Measurements from ENCODE around the gene MEI1.

MEI1 gene

DNA sequence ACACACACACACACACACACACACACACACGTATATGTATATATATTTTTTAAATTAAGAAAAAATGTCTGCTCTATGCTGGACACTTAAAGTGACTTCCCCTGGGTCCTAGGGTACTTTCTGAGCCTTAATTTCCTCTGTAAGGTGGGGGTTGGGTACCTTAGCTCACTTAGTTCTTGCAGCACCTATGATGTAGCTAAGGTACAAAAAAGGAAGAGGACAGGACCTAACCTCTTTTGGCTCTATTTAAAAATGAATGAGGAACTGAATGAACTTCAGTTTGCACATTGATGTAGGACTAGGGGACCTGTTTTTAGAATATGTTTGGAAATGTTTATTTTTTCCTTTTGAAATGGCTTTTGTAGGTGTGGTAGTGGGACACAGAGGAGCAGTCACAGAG is 144.7 kb downstream of the MEI1 start:
- H3K27me3 ChIP-seq (ENCODE audit: insufficient read depth, poor library complexity, severe bottlenecking): no peaks in the 10 kb centered on the region
- peak overlapping the region; percentile 13 for H3K27ac ChIP-seq (replicated peaks)
- DNase-seq (ENCODE audit: low read depth in 1 of 2, low spot score in 1 of 2): peak in 1 of 2 experiments; percentile 54
- peak; percentile 80; the same call in 1 of the 2 replicates for TF ChIP-seq SPI1 (IDR thresholded peaks at IDR 0.05; ENCODE audit: borderline replicate concordance, low read depth)
- TF ChIP-seq, protein P1, sequence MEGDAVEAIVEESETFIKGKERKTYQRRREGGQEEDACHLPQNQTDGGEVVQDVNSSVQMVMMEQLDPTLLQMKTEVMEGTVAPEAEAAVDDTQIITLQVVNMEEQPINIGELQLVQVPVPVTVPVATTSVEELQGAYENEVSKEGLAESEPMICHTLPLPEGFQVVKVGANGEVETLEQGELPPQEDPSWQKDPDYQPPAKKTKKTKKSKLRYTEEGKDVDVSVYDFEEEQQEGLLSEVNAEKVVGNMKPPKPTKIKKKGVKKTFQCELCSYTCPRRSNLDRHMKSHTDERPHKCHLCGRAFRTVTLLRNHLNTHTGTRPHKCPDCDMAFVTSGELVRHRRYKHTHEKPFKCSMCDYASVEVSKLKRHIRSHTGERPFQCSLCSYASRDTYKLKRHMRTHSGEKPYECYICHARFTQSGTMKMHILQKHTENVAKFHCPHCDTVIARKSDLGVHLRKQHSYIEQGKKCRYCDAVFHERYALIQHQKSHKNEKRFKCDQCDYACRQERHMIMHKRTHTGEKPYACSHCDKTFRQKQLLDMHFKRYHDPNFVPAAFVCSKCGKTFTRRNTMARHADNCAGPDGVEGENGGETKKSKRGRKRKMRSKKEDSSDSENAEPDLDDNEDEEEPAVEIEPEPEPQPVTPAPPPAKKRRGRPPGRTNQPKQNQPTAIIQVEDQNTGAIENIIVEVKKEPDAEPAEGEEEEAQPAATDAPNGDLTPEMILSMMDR (IDR thresholded peaks at IDR 0.05; ENCODE audit: insufficient read depth, low read length): no peak
- H3K4me3 ChIP-seq (replicated peaks; ENCODE audit: insufficient read depth, low read length): no peak overlapping the region

DNA sequence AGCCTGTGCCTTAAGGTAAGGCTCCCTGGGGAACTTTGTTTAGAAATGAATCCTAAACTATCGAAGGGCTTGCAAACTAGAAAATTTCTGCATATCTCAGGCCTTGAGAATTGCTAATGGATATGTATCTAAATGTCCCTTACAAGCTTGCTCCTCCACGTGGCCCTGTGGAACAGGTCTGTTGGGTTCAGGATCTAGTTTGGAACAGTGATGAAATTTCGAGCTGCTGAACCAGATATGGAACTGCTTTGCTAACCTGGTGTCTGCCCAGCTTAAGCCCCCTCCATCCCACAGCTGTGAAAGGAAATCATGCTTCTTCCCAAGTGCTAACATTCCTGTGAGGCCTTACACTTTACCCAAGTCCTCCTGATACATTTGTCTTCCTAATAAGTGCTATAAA is 145.2 kb downstream of the MEI1 start:
- Histone ChIP-seq H3K27me3 (ENCODE audit: insufficient read depth, poor library complexity, severe bottlenecking) (no peaks in the 10 kb centered on the region), H3K27ac (replicated peaks) (peak overlapping the region; percentile 13; the same call in 1 of the 2 replicates), H3K4me3 (replicated peaks; ENCODE audit: insufficient read depth, low read length) (no peak overlapping the region)
- TF ChIP-seq, protein P2, sequence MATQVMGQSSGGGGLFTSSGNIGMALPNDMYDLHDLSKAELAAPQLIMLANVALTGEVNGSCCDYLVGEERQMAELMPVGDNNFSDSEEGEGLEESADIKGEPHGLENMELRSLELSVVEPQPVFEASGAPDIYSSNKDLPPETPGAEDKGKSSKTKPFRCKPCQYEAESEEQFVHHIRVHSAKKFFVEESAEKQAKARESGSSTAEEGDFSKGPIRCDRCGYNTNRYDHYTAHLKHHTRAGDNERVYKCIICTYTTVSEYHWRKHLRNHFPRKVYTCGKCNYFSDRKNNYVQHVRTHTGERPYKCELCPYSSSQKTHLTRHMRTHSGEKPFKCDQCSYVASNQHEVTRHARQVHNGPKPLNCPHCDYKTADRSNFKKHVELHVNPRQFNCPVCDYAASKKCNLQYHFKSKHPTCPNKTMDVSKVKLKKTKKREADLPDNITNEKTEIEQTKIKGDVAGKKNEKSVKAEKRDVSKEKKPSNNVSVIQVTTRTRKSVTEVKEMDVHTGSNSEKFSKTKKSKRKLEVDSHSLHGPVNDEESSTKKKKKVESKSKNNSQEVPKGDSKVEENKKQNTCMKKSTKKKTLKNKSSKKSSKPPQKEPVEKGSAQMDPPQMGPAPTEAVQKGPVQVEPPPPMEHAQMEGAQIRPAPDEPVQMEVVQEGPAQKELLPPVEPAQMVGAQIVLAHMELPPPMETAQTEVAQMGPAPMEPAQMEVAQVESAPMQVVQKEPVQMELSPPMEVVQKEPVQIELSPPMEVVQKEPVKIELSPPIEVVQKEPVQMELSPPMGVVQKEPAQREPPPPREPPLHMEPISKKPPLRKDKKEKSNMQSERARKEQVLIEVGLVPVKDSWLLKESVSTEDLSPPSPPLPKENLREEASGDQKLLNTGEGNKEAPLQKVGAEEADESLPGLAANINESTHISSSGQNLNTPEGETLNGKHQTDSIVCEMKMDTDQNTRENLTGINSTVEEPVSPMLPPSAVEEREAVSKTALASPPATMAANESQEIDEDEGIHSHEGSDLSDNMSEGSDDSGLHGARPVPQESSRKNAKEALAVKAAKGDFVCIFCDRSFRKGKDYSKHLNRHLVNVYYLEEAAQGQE (IDR thresholded peaks at IDR 0.05; ENCODE audit: insufficient replicate concordance, low read depth): no peak
- no peak for DNase-seq (ENCODE audit: low read depth in 1 of 2, low spot score in 1 of 2)

DNA sequence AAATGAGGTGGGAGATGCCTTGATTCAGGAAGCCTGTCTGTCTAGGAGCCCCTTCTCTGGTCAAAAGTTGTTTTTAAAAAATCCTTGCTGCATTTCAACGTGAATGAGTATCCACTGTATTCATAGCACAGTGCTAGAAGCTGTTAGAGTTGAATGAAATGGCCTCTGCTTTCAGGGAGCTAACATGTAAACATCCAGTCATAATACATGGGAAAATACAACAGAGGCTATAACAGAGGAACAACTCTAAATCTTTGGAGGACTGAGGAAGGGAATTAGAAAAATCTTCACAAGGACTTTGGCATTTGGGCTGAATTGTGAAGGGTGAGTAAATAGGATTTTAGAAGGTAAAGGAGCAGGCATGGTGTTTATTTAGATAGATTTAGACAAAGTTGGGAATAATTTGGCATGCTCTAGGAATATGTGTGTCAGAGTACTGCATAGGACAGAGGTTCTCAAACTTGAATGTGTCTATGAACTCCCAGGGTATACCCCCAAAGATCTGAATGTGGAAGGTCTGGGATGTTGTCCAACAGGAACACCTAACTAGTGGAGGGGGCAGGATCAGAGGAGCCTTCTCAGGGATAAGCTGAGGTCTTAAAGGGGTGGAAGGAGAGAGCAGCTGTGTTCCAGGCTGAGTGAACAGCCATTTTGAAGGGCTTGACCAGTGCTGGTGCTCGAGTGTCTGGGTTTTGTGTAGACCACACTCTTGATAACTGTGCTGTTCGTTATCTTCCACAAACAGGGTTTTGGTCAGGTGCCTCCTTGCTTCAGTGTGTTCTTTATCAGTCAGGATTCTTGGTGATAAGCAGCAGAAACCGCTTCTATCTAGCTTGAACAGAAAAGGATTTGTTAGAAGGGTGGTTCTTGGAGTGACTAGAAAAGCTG is 146.3 kb downstream of the MEI1 start:
- Histone ChIP-seq H3K27me3 (ENCODE audit: insufficient read depth, poor library complexity, severe bottlenecking) (no peaks in the 10 kb centered on the region), H3K27ac (replicated peaks) (no peak overlapping the region), H3K4me3 (replicated peaks; ENCODE audit: insufficient read depth, low read length) (no peak overlapping the region)
- DNase-seq (ENCODE audit: low read depth in 1 of 2, low spot score in 1 of 2): no peak
- TF ChIP-seq, protein P1 (IDR thresholded peaks at IDR 0.05; ENCODE audit: insufficient read depth, low read length): no peak
- TF ChIP-seq POLR2AphosphoS5 (IDR thresholded peaks at IDR 0.05; ENCODE audit: low read depth): no peak
- no peak for TF ChIP-seq SPI1 (IDR thresholded peaks at IDR 0.05; ENCODE audit: borderline replicate concordance, low read depth)
- no peak for TF ChIP-seq GABPA (IDR thresholded peaks at IDR 0.05; ENCODE audit: low read depth)
- TF ChIP-seq, protein P2 (IDR thresholded peaks at IDR 0.05; ENCODE audit: insufficient replicate concordance, low read depth): no peak

DNA sequence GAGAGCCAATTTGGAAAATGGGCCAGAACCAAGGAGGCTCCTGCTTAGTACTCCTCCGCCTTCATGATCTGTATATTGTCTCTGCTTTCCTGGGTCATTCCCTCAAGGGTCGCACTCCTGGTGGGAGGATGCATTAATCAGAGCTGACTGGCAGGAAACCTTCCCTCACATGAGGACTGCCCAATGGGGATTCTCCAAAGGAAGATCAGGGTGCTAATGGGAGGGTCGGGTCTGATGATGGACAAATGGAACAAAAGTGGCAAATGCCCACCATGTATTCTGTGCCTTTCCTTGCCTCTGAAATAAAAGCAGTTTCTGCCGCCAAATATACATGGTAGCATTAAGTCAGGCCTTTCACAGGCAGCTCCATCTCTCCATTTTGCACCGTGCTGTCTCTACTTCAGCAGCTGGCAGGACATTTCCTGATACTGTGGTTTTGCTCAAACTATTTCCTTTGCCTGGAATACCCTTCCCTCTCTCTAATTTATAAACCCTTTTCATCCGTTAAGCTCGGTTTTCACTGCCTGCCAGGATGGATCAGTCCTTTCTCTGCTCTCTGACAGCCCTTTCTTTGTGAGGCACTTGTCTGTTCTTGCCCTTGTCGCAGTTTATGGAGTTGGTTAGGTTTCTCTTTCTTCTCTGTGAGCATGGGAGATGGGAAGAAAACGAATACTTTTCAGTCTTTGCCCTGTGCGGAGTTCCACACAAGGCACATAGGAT is 147.1 kb downstream of the MEI1 start:
- no peak for DNase-seq (ENCODE audit: low read depth in 1 of 2, low spot score in 1 of 2)
- H3K4me3 ChIP-seq (replicated peaks; ENCODE audit: insufficient read depth, low read length): no peak overlapping the region
- no peaks in the 10 kb centered on the region for H3K27me3 ChIP-seq (ENCODE audit: insufficient read depth, poor library complexity, severe bottlenecking)
- no peak overlapping the region for H3K27ac ChIP-seq (replicated peaks)
- TF ChIP-seq GABPA (IDR thresholded peaks at IDR 0.05; ENCODE audit: low read depth) (no peak), POLR2AphosphoS5 (IDR thresholded peaks at IDR 0.05; ENCODE audit: low read depth) (no peak), SPI1 (IDR thresholded peaks at IDR 0.05; ENCODE audit: borderline replicate concordance, low read depth) (no peak)
- TF ChIP-seq, protein P1 (IDR thresholded peaks at IDR 0.05; ENCODE audit: insufficient read depth, low read length): no peak
- TF ChIP-seq, protein P2 (IDR thresholded peaks at IDR 0.05; ENCODE audit: insufficient replicate concordance, low read depth): no peak

All from HL-60 (cell line).